ENCODE data around the gene ATP5PO. TPM values are rescaled to one million over a fixed set of nuclear protein-coding genes. Genes with fewer than 3 reads are reported as not detected.
"Not testable (repeated sequence)": the region's sequence is repeated elsewhere in the genome, so short reads cannot be mapped to it uniquely, and the experiment has no call there.

Gene ATP5PO
- polyA plus RNA-seq, 1 experiment = 177 TPM

DNA sequence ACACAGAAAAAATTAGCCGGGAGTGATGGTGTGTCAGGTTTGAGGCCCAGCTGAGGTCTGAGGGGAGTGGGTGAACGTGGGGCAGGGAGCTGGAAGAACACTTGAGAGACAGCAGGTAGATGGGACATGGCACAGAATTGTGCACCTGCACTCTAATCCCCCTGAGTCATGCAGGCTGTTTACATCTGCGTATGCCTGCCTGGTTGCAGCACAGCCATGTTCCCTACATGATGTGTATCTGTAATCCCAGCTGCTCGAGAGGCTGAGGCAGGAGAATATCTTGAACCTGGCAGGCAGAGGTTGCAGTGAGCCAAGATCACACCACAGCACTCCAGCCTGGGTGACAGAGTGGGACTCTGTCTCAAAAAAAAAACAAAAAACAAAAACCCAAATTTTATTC is 44.8 kb downstream of the ATP5PO start:
- Histone ChIP-seq H3K4me3 (ENCODE audit: low read depth, low read length) (no peak overlapping the region), H3K27me3 (ENCODE audit: control insufficient read depth, insufficient read depth, low read length) (peaks cover 2% of the 10 kb centered on the region; the same call in 1 of the 2 replicates), H3K36me3 (ENCODE audit: control insufficient read depth, insufficient read depth, low read length) (no peaks in the 10 kb centered on the region)
- TF ChIP-seq, protein P1, sequence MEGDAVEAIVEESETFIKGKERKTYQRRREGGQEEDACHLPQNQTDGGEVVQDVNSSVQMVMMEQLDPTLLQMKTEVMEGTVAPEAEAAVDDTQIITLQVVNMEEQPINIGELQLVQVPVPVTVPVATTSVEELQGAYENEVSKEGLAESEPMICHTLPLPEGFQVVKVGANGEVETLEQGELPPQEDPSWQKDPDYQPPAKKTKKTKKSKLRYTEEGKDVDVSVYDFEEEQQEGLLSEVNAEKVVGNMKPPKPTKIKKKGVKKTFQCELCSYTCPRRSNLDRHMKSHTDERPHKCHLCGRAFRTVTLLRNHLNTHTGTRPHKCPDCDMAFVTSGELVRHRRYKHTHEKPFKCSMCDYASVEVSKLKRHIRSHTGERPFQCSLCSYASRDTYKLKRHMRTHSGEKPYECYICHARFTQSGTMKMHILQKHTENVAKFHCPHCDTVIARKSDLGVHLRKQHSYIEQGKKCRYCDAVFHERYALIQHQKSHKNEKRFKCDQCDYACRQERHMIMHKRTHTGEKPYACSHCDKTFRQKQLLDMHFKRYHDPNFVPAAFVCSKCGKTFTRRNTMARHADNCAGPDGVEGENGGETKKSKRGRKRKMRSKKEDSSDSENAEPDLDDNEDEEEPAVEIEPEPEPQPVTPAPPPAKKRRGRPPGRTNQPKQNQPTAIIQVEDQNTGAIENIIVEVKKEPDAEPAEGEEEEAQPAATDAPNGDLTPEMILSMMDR (IDR thresholded peaks at IDR 0.05; ENCODE audit: insufficient read depth, low read depth, low read length) = no peak
- no peak for DNase-seq (ENCODE audit: low read depth)
- CTCF ChIA-PET = interaction anchor here (1.0 kb wide), 1 partner anchor 119 kb away, joined by 4 read pairs; no protein-coding TSS in a partner anchor
- POLR2A ChIA-PET = interaction anchor here (0.6 to 0.7 kb wide), 2 partner anchors 16 to 128 kb away, joined by 3 read pairs; no protein-coding TSS in a partner anchor

DNA sequence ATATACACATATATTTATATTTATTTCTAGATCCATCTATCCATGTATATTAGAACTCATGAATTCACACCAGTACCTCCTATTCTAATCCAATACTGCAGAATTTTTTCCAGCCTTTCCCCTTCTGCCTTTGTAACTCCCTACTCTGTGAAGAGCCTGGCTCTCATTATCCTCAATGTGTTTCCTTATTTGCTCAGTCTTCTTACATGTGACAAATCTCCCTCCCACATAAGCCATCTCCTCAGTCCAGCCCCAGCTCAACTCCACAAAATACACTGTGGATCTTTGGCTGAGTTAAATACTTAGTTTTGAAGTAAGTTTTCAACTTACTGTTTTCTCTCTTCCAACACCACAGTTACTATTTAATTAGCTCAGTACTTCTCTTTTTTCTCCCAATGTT is 45.7 kb downstream of the ATP5PO start:
- DNase-seq (ENCODE audit: low read depth) = no peak
- Histone ChIP-seq H3K27me3 (ENCODE audit: control insufficient read depth, insufficient read depth, low read length) (peaks cover 2% of the 10 kb centered on the region; the same call in 1 of the 2 replicates), H3K4me3 (ENCODE audit: low read depth, low read length) (no peak overlapping the region), H3K36me3 (ENCODE audit: control insufficient read depth, insufficient read depth, low read length) (no peaks in the 10 kb centered on the region)
- CTCF ChIA-PET = no interaction called here
- POLR2A ChIA-PET = no interaction called here
- TF ChIP-seq, protein P1 (IDR thresholded peaks at IDR 0.05; ENCODE audit: insufficient read depth, low read depth, low read length) = no peak

DNA sequence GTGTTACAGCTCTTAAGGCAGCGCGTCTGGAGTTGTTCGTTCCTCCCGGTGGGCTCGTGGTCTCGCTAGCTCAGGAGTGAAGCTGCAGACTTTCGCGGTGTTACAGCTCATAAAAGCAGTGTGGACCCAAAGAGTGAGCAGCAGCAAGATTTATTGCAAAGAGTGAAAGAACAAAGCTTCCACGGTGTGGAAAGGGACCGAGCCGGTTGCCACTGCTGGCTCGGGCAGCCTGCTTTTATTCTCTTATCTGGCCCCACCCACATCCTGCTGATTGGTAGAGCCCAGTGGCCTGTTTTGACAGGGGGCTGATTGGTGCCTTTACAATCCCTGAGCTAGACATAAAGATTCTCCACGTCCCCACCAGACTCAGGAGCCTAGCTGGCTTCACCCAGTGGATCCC is 47.7 kb downstream of the ATP5PO start:
- CTCF ChIA-PET; H3K27me3 ChIP-seq (ENCODE audit: control insufficient read depth, insufficient read depth, low read length); POLR2A ChIA-PET; H3K36me3 ChIP-seq (ENCODE audit: control insufficient read depth, insufficient read depth, low read length); H3K4me3 ChIP-seq (ENCODE audit: low read depth, low read length); DNase-seq (ENCODE audit: low read depth): not testable (repeated sequence)

DNA sequence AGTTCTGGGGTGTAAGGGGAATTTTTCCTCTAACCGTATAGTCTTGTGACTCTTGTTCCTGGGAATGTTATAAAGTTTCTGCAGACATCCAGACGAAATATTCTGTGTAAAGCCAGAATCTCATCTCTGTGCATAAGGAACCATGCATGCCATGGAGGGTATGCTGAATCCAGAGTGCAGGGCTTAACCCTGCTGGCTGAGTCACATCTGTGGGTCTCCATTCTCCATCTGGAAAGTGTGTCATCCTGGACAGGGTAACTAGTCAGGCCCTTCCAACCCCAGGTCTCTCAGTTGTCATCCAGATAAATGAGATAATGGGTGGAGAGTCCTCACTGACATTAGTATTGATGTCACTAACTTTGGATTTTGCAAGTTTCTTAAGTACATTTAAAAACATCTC is 48.8 kb downstream of the ATP5PO start:
- Histone ChIP-seq H3K36me3 (ENCODE audit: control insufficient read depth, insufficient read depth, low read length) (no peaks in the 10 kb centered on the region), H3K27me3 (ENCODE audit: control insufficient read depth, insufficient read depth, low read length) (peaks cover 4% of the 10 kb centered on the region; the same call in 1 of the 2 replicates), H3K4me3 (ENCODE audit: low read depth, low read length) (no peak overlapping the region)
- DNase-seq (ENCODE audit: low read depth) = no peak
- ChIA-PET POLR2A (no interaction called here), CTCF (no interaction called here)
- TF ChIP-seq, protein P1 (IDR thresholded peaks at IDR 0.05; ENCODE audit: insufficient read depth, low read depth, low read length) = no peak

DNA sequence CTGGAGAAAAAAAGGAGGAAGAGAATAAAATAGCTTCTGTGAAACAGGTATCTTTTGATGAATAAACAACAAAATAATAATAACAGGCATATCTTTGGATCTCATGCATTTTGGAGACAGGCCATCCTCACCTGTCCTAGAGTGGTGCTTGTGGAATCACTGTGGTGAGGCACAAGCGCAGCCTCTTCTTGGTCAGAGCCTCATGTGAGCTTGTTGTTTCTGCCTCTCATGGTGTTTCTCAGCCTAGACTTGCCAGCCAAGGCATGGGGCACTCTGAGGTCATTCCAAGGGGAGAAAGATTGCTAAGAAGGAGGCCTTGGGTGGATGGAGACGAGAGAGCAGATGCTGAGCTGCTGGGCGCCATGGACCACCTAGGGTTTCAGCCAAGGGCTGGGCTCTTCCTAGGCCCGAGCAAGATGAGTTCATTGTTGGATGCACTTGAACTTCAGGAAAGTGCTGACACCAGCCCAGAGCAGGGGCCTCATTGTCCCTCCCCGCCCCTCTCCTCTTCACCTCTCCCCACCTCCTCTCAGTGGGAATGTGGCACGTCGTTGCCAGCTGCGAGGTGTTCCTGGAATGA is 49.5 kb downstream of the ATP5PO start:
- TF ChIP-seq, protein P1 (IDR thresholded peaks at IDR 0.05; ENCODE audit: insufficient read depth, low read depth, low read length) = no peak
- Histone ChIP-seq H3K27me3 (ENCODE audit: control insufficient read depth, insufficient read depth, low read length) (peaks cover 4% of the 10 kb centered on the region; the same call in 1 of the 2 replicates), H3K36me3 (ENCODE audit: control insufficient read depth, insufficient read depth, low read length) (no peaks in the 10 kb centered on the region), H3K4me3 (ENCODE audit: low read depth, low read length) (no peak overlapping the region)
- POLR2A ChIA-PET = no interaction called here
- CTCF ChIA-PET = interaction anchor here (0.5 to 1.7 kb wide), 3 partner anchors 11 to 241 kb away, joined by 3 to 4 read pairs (median 3); no protein-coding TSS in a partner anchor
- DNase-seq (ENCODE audit: low read depth) = no peak

DNA sequence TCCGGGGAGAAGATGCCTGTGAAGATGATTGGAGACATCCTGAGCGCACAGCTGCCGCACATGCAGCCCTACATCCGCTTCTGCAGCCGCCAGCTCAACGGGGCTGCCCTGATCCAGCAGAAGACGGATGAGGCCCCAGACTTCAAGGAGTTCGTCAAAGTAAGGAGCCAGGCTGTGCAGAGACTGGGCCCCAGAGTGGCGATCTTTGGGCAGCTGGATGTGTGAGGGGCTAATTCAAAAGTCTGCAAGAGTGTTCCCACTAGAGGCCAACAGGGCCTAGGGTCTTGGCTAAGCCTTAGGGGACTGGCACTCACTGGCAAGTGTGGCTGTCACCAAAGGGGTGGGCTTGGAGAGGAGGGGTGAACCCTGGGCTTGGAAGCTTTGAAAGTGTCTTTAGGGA is 50.4 kb downstream of the ATP5PO start:
- DNase-seq (ENCODE audit: low read depth) = no peak
- no peaks in the 10 kb centered on the region for H3K36me3 ChIP-seq (ENCODE audit: control insufficient read depth, insufficient read depth, low read length)
- H3K4me3 ChIP-seq (ENCODE audit: low read depth, low read length) = no peak overlapping the region
- peaks cover 4% of the 10 kb centered on the region; the same call in 1 of the 2 replicates for H3K27me3 ChIP-seq (ENCODE audit: control insufficient read depth, insufficient read depth, low read length)
- CTCF ChIA-PET = interaction anchor here (0.5 to 2.6 kb wide), 3 partner anchors 10 to 240 kb away, joined by 3 to 7 read pairs (median 4); no protein-coding TSS in a partner anchor
- TF ChIP-seq, protein P1 (IDR thresholded peaks at IDR 0.05; ENCODE audit: insufficient read depth, low read depth, low read length) = no peak
- POLR2A ChIA-PET = no interaction called here
